ENCODE results near the gene PHRF1.

Gene PHRF1

GRCh38 chr11:616320-617198 lies 40.3 kb downstream of the PHRF1 start:
- no peak for DNase-seq

- no peak for DNase-seq
These were observed 41.1 kb downstream of the PHRF1 start for GRCh38 chr11:617199-617911.

- no peak for DNase-seq
These were observed 41.8 kb downstream of the PHRF1 start for GRCh38 chr11:617912-618682.

- no peak for DNase-seq
These were observed 42.8 kb downstream of the PHRF1 start for GRCh38 chr11:618856-619627.

- no peak for DNase-seq
These were observed 43.4 kb downstream of the PHRF1 start for GRCh38 chr11:619628-620050.

GRCh38 chr11:620201-620600 lies 43.9 kb downstream of the PHRF1 start:
- no peak for DNase-seq

GRCh38 chr11:620935-621814 lies 44.9 kb downstream of the PHRF1 start:
- DNase-seq = no peak

GRCh38 chr11:621838-622237 lies 45.6 kb downstream of the PHRF1 start:
- DNase-seq = no peak

- no peak for DNase-seq
These were observed 47.1 kb downstream of the PHRF1 start for GRCh38 chr11:623349-623869.

GRCh38 chr11:623999-624704 lies 47.9 kb downstream of the PHRF1 start:
- no peak for DNase-seq

GRCh38 chr11:624705-625635 lies 48.7 kb downstream of the PHRF1 start, which contains the start of gene CDHR5:
Gene CDHR5, minus strand, starts transcription at chr11:624955. Its CDS starts 53 bp downstream, at chr11:624902.
- no peak for DNase-seq

- no peak for DNase-seq
These were observed 49.5 kb downstream of the PHRF1 start for GRCh38 chr11:625636-626268.

- no peak for DNase-seq
These were observed 50.4 kb downstream of the PHRF1 start, which contains the start of gene SCT for GRCh38 chr11:626475-627307. Gene SCT, minus strand, starts transcription at chr11:627181. Its CDS starts 38 bp downstream, at chr11:627143.

GRCh38 chr11:627308-627576 lies 51.0 kb downstream of the PHRF1 start:
- DNase-seq = no peak

GRCh38 chr11:628056-628455 lies 51.8 kb downstream of the PHRF1 start:
- no peak for DNase-seq

GRCh38 chr11:629237-629583 lies 52.9 kb downstream of the PHRF1 start:
- DNase-seq = no peak

GRCh38 chr11:630871-631270 lies 54.6 kb downstream of the PHRF1 start:
- DNase-seq = no peak

GRCh38 chr11:635945-636510 lies 59.8 kb downstream of the PHRF1 start:
- no peak for DNase-seq

All from activated T-cell treated with anti-CD3 and anti-CD28 coated beads for 4 hours (primary cell).